T-helper 22 cell (primary cell): ENCODE data around the gene ELK1.
A peak's percentile ranks its signal among the peaks of the same experiment; 100 is the strongest.

Experiments used
- DNase-seq: peaks from one replicate; pipeline ENCODE4 v3.0.0-alpha.2; 2020; ENCODE audit warnings: low read depth

The ELK1 gene

DNA sequence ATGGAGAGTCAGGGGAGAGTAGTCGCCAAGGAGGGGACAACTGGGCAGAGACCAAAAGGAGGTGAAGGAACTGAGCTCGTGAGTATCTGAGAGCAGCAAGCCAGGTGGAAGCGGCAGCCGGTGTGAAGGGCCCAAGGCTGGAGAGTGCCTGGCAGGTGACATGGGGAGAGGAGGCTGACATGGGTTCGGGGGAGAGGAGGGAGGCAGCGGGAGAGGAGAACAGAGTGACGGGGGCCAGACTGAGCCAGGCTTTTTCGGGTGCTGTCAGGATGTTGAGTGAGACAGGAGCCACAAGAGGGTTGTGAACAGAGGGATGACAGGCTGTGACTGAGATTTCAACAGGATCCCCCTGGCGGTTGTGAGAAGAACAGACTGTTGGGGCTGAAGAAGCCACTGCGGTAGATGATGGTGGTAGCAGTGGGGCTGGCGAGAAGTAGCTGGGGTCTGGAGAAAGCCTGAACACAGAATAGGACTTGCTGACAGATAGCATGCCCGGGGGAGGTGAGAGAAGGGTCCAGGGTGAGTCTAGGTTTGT lies 5.7 kb downstream of the ELK1 start:
- no peak for DNase-seq

DNA sequence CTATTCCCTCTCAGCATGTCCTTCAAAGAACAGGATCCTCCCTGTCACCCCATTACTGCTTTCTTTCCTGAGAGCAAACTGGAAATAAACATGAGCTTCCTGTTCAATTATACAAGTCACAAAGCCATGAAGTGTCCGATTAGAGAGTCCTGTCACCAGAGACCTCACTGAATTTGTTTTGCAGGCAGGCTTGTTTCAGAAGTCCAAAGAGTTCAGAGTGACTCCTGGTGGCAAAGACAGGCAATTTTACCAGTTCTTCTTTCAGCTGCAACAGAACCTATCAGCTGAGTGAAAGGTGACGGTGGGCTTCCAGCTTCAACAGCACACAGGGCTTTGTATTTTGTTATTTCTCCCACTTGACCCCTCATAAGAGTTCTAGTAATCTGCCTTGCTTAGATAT lies 6.4 kb downstream of the ELK1 start:
- no peak for DNase-seq

DNA sequence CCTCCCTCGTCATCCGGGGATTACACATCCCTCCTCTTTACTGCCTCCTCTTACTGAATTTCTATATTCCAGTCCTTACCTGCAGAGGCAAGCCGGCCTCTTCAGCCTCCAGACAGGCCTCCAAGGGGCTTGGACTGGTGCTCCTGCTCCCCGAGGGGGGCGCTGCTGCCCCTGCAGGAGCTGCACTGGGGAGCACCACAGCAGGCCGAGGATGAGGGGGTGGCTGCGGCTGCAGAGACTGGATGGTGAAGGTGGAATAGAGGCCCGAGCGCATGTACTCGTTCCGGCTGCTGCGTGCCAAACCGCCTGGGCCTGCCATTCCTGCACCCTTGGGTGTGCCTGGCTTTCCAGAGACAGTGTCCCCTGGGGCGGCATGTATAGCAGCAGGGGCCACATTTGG lies 11.5 kb downstream of the ELK1 start:
- no peak for DNase-seq

DNA sequence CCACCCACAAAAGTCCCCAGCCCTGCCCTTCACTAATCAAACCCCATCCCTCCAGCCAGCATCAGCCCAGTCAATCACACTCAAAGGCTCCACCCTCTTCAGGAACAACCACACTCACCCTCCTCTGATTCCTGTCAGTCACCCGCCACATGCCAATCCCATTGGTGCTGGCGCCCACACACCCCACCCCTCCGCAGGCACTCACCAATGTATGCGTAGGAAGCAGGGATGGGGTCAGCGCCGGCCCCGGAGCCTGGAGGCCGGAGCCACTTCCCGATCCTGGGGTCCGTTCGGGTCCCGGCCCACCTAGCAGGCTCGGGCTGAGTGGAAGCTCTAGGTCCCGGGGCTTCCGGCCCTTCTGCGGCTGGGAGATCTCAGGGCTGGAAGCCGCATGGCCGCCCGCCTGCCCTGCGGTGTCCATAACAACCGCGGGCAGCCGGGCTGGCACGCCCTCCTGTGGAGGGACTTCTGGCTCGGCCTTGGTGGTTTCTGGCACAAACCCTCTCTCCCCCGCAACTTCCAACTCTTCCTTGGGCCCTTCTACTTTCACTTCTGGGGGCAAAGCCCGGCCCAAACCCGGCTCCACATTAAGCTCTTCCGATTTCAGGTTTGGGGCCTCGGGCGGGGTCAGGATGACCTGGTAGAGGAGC lies 12.7 kb downstream of the ELK1 start:
- no peak for DNase-seq

DNA sequence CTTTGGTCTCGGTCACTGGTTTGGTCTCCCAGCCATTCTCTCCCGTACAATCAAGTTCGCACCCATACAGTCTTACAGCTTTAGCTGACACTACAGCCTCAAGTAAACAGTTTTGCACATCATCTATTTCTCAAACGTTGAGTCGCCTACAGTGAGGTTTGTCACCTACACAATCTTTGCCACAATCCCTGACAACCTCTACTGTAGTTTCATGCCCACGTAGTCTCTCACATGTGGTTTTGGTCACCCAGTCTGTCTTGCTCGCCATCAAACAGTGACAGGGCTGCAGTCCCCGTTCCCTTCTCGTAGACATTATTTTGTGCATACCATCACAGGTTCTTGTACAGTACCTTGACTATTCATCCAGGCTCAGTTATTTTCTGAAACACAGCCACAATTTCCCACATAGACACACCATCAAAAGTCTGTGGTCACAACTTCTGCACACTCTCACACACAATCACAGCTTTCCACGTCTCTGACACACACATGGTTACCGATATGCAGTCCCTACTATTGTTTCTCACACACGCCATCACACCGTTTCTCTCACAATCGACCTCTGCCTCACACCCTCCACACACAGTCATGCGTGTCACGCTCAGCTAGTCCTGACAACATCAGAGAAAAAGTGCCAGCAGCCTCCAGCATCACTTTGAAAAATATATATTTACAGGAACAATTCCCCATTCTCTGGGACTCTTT lies 15.3 kb downstream of the ELK1 start:
- no peak for DNase-seq

DNA sequence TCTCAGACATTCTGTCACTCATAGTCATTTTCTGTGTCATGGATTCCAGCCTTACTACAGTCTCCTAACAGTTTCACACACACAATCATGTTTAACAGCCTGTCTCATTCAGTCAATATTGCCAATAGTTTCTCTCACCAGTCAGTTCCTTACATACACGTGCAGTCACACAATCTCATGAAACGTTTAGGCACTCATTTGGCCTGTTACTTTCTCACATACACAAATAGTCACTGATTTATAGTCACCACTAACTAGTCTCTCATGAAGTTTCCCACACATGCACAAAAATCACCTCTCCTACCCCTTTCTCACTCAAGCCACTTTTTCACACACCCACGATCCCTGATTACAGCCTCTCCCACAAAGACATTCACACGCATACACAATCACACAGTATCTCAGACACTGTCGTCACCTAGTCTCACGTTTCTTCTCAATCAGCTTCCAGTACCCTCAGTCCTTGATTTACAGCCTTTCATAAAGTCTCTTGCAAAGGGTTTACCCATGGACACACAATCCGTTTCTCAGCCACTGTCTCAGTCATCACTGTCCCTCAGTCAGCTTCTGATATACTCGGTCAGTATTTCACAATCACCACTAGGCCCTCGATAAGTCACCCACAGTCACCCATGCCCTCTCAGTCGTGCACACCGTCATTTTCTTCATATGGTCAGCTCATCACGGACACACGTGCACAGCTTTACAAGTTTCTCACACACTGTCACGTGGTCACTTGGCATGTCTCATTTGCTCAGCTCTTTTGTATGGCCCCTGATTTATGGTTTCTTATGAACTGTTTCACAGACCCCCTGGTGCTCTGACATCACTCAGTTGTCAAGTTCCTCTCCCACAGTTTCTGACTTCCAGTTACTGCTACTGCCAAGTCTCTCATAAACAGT lies 16.4 kb downstream of the ELK1 start:
- DNase-seq = no peak

DNA sequence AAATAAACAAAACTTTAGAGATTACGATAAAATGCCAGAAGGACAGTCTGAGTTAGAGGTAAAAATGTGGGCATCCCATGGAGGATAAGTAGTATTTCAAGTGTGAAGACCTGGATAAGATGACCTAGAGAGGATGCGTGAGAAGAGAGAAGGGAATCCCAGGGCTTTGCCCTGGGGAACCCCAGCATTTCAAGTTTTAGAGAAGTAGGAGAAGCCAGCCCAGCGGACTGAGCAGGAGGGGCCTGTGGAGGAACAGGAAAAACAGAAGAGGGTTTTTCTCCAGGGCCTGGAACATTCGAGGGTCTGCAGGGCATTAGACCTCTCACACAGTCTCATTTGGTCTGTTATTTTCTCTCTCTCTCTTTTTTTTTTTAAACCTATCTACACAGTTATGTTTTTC lies 17.7 kb downstream of the ELK1 start:
- no peak for DNase-seq

DNA sequence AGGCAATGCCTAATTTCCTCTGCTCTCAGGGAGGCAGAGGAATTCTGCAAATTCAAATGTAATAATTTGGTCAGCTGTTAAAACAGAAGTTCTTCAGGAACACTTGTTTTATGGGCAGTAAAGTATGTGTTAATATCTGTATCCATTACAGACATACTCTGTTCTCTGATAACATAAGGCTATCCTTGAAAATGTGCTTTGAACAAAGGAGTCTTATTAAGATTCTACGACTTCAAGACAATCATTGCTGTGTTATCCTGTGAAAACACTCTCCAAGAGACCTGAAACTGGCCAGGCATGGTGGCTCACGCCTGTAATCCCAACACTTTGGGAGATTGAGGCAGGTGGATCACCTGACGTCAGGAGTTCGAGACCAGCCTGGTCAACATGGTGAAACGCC lies 18.7 kb downstream of the ELK1 start:
- DNase-seq = no peak

DNA sequence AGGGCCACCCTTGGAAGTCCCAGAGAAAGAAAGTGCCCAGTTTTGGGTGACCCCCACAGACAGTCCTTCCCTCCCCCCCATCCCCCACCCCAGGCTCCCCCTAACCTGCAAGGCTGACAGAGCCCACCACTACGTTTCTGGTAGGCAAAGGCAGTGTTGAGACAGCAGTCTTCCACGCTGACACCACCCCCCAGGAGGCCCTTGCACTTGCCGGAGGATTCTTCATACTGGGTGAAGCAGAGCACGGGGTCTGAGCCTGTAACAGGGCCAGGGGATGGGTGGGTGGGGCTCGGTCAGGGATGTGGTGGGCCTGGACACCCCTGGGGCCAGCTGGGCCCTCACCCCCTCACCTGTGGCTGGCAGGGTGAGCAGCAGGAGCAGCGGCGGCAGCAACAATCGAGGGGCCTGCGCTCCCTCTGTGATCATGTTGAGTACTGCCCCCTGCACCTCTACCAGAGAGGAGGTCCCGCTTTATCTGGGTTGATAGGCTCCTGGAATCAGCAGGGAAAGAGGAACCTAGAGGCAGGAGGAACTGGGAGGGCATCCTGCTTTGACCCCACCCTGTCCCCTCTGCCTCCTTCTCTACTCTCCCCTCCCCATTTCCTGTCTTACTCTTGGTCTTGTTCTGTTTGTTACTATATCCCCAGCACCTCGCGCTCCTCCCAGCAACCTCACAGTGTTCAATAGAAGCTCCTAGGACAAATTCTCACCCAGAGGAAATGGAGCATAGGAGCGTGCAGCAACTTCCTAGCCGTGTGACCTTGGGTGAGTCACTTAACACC lies 20.8 kb downstream of the ELK1 start, which contains the start of gene CFP:
Gene CFP (minus strand): TSS at position 512 of the 782 bp plus-strand sequence. CDS start 86 bp downstream, at position 426.
- DNase-seq = no peak

DNA sequence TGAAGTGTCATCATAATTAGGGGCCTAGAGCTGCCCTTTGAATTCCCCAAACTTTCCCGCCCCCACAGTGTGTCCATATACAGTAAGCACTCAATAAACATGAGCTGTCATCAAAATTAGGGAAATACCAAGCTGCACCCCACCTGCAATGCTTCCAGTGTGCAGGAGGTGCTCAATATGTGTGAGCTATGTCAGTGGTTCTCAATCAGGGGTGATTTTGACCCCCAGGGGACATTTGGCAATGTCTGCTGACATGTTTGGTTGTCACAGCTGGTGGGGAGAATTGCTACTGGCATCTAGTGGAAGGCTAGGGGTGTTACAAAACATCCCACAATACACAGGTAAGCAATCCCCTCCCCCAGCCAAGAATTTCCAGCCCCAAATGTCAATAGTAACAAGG lies 21.4 kb downstream of the ELK1 start:
- DNase-seq = no peak

DNA sequence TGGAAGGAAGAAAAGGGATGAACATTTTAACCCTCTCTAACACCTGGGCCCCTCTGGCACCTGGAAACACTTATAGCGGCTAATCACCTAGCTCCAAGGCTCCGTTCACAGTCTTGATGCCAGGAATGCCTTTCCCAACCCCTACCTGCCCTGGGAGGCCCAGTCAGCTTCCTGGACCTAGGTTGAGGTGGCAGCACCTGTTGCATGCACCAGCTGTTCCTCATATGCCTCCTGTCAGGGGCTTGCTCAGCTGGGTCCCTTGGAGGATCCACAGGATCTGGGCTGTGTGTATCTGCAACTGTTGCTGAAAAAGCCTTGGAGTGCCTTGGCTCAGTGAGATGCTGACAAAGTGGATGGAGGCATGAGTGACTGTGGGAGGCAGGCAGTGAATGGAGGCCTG lies 25.0 kb downstream of the ELK1 start:
- no peak for DNase-seq

DNA sequence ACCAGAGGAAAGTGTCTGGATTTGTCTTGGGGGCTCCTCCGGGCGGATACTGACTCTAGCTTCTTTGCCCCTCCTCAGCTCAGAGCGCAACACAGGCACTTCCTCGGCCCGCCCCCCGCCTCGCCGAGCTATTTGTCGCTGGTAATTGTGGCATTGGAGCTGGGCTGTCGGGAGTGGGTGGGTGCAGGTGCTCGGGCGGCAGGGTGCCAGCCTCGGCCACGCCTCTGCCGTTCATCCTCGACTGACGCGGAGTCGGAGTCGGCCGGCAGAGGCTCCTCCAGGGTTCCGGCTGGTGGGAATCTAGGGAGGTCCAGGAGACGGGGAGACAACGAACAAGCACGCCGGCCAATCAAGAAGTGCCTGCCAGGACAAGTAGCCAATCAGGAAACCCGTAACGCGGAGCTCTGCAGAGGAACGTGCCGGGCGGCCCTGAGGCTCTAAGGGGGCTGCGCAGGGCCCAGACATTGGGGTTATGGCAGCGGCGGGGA lies 26.8 kb downstream of the ELK1 start:
- DNase-seq = no peak

DNA sequence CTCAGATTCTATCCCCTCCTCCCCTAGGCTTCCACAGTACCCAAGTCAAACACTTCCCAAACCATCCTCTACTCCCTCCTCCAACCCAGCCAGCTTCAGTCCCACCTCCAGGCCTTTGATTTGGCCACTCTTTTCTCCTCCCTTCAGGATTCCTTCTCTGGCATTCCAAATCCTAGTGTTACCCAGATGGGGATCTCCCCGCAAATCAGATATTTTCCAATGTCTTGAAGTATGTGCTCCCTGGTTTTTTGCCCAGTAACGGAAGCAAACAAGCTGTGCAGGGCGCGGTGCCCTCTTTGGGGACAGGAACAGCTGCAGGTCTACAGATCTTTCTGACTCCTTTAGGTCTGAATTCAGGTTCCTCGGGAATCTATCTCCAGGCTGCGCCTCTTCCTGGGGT lies 28.5 kb downstream of the ELK1 start:
- DNase-seq = no peak

DNA sequence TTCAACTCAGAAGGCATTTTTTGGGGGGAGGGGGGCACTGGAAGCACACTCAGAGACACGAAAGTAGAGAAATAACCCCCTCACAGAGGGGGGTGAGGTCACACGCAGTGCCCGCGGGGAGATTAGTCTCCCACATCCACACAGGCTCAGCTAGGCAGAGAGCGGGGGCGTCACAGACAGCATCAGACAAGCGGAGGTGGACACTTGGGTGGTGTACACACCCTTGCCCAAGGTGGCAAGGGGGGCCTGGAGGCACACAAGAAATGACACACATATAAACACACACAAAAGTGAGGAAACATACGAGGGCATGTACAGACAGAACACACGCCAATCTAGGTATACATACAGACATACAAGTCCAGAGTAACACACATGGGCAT lies 30.1 kb downstream of the ELK1 start:
- no peak for DNase-seq

DNA sequence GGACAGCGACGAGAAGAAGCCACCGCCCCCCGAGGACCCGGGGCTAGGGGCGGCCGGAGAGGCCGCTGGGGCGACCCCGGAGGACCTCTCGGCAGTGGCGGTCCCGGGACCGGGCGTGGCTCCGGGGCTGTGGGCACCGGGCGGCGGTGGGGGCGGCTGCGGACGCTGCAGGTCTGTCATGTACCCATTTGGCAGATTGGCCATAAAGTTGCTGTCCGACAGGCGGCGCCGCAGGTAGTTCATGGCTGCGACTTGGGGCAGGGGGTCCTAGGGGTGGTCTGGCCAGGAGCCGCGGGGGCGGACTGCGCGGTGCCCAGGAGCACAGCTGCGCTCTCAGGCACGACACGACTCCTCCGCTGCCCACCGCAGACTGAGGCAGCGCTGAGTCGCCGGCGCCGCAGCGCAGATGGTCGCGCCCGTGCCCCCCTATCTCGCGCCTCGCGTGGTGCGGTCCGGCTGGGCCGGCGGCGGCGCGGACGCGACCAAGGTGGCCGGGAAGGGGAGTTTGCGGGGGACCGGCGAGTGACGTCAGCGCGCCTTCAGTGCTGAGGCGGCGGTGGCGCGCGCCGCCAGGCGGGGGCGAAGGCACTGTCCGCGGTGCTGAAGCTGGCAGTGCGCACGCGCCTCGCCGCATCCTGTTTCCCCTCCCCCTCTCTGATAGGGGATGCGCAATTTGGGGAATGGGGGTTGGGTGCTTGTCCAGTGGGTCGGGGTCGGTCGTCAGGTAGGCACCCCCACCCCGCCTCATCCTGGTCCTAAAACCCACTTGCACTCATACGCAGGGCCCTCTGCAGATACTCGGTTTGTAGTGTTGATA lies 30.7 kb downstream of the ELK1 start, which contains the start of gene SYN1:
Gene SYN1 (minus strand): TSS at position 372 of the 817 bp plus-strand sequence. CDS start 129 bp downstream, at position 243.
- DNase-seq = peak; percentile 65

DNA sequence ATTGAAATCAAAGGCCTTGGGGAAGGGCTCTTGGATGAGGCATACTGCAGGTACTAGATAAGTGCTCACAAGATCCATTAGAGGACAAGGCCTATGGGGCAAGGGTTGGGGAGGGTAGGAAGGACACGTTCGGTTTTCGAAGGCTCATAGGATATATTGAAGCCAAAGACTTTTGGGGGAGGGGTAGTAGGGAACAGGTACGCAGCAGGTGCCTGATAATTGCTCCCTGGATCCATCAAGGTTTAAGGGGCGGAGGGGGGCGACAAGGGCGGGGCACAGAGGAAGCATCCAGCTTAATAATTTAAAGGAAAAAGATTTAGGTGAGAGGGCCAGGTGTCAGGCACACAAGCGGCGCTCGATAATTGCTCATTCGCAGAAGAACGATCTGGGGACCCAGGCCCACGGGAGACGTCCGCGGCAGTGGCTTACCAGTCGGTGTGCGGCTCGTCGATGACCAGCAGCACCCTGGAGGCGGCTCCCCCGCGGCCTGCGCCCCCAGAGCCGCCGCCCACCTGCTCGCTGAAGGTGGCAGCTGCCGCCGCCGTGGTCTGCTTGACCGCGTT lies 31.4 kb downstream of the ELK1 start:
- no peak for DNase-seq

DNA sequence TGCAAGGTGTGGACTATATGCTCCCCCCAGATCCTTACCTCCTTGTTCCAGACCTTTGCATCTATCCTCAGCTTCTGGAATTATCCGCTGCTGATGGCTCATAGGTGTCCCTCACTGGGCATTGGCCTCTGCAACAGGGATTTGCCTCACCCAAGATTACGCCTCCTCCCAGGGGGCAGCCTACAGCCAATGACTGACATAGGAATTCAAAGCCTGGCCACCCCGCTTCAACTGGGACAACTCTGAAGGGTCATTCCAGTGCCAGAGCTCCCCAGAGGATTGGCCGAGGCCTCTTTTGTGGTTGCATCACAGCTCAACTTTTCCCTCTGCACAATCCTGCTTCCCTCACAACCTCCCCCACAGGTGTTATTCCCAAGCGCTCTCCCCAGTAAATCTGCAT lies 35.7 kb downstream of the ELK1 start:
- DNase-seq = no peak

DNA sequence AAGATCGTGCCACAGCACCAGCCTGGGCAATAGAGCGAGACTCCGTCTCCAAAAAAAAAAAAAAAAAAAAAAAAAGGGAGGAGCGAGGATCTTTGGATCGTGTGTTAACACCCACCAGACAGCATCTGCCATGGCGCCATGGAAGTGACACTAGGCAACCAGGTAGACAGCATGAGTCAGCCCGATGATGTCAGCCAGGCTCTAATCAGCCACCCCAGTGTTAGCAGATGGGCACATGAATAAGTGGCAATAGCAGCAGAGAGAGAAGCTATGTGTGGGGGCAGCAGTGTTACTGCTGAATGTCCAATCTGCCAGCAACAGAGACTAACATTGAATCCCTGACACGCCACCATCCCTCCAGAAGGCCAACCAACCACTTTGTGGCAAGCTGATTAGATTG lies 37.3 kb downstream of the ELK1 start:
- DNase-seq = no peak

DNA sequence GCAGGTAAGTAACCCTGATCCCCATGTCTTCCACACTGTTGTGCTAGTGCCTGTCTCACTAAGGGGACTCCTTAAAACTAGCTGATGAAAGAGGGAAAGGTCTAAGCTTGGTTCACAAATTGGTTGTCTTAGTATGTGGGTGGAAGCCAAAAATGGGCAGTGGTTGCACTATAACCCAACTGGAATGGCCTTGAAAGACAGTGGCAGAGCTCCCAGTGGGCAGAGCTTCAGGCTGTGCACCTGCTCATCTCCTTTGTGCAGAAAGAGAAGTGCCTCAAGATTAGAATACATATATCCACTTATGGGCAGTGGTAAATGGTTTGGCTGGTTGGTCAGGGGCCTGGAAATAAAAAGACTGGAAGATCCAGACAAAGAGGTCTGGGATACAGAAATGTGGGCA lies 37.9 kb downstream of the ELK1 start:
- DNase-seq = no peak

DNA sequence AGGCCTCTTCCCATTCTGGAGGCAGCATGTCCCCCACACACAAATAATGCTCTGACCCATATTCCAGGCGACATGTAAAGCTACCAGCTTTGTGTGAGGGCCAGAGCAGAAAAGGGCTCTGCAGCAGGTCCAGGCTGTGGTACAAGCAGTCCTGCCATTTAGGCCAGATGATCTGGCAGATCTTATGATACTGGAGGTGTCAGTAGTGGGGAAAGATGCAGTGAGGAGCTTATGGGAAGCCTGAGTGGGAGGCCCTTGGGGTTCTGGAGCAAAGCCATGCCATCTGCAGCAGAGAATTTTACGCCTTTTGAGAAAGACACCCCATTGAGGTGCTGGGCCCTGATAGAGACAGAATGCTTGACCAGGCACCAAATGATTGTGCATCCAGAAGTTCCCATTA lies 38.4 kb downstream of the ELK1 start:
- no peak for DNase-seq
